SIG-M5 treated with dmso at 0.1 percent for 504 hours (cell line): ENCODE measurements around the gene SIVA1.
A peak's percentile ranks its signal among the peaks of the same experiment; 100 is the strongest.

Experiments used
- DNase-seq: peaks from one replicate; lab custom pipeline; 2025; ENCODE audit not compliant: unreplicated experiment; lab: John Stamatoyannopoulos, UW

The SIVA1 gene, protein sequence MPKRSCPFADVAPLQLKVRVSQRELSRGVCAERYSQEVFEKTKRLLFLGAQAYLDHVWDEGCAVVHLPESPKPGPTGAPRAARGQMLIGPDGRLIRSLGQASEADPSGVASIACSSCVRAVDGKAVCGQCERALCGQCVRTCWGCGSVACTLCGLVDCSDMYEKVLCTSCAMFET

DNA sequence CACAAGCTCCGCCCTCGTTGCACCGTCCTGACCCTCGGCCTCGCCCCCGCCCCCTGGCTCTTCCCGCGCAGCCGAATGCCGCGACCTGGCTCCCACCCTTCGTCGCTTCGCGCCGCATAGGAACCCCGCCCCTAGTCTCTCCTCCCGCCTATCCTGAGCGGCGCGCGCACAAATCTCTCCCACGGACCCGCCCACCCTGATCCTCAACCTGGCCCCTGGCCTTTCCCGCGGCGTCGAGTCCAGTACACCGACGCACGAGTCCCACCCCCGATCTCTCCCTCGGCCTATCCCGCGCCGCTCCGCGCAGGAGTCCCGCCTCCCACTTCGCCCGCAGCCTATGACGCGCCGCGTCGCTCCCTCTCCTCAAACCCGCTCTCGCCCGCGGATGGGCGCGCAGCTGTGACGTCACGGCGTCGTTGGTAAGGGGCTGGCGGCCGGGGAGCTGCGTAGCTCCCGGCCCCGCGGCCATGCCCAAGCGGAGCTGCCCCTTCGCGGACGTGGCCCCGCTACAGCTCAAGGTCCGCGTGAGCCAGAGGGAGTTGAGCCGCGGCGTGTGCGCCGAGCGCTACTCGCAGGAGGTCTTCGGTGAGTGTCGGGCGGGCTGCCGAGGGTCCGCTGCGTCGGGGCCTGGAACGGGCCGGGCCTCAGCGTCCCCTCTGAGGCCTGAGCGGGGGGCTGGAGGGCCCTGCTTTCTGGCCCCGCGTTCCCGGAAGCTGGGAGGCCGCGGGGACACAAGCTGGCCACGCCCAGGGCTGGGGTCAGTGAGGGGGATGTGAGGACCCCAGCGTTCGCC lies at the start of gene SIVA1:
Gene SIVA1, plus strand, starts transcription at position 413 of the 793 bp plus-strand sequence. Its CDS starts 55 bp downstream, at position 468.
- DNase-seq: peak; percentile 100

DNA sequence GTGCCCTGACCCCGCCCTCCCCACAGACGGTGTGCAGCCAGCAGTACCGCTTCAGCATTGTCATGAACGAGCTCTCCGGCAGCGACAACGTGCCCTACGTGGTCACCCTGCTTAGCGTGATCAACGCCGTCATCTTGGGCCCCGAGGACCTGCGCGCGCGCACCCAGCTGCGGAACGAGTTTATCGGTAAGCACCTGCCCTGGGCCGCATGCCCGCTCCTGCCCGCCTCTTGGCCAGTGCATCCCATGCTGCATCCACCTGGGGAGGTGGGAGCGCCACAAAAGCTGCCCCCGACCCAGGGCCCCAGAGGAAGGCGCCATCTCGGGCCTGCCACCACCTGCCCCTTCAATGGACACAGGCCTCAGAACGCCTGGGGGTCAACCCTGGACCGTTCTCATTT lies 49.7 kb upstream of the SIVA1 start:
- no peak for DNase-seq

DNA sequence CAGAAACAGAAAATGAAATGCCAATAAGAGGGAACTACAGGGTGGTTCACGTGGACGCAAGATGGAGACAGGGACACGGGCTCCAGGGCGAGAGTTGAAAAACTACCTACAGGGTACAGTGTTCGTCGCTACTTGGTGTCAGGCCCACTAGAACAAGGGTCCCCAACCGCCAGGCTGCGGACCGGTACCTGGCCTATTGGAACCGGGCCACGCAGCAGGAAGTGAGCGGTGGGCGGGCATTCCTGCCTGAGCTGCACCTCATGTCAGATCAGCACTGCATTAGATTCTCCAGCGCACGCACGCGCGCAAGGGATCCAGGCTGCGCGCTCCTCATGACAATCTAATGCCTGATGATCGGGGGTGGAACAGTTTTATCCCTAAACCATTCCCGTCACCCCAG lies 48.7 kb upstream of the SIVA1 start:
- no peak for DNase-seq

DNA sequence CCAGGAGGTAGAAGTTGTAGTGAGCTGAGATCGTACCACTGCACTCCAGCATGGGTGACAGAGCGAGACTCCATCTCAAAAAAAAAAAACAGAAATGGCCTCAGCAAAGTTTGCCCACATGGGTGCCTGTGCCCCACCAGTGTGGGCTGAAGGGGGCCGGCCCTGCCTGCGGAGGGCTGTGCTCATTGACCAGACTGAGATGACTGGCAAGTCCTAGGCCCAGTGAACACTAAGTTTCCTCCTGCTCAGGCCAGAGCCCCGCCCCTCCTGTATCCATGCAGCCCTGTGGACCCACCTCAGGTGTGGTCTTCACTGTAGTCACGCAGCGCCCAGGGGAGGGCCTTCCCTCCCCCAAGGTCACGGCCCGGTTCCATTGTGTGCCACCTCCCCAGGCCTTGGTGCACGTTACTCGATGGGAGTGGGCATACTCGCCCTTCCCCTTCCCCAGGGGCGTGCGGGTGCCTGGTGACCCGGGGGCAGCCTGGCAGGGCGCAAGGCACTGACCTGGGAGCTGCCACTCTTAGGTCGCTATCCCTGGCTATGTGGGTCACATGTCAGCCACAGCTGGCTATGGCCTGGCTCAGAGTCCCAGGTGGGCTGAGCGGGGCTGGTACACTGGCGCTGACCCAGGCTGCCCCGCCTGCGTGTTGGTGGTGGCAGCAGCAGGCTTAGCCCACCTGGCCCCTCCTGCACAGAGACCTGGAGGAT lies 47.5 kb upstream of the SIVA1 start:
- no peak for DNase-seq

DNA sequence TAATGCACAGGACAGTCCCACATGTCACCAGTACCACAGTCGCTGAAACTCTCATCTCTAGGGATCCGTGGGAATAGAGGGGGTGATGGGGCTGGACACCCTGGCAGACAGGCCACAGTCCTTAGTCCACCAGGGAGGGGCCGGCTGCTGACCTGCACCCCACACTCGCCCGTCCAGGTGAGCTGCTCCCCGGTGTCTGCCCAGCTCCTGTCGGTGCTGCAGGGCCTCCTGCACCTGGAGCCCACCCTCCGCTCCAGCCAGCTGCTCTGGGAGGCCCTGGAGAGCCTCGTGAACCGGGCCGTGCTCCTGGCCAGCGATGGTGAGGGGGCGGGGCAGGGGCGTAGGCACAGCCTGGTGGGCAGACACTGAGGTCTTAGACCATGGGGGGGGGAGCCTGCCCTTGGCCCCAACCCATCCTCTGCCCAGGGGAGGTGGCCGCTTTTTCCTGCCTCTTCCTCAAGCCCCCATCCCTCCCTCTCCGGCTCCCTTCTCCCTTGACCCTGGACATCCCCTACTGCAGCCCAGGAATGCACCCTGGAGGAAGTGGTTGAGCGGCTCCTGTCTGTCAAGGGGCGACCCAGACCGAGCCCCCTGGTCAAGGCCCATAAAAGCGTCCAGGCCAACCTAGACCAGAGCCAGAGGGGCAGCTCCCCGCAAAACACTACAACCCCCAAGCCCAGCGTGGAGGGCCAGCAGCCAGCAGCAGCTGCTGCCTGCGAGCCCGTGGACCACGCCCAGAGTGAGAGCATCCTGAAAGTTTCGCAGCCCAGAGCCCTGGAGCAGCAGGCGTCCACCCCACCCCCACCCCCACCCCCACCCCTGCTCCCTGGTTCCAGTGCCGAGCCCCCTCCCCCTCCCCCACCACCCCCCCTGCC lies 46.0 kb upstream of the SIVA1 start:
- no peak for DNase-seq

DNA sequence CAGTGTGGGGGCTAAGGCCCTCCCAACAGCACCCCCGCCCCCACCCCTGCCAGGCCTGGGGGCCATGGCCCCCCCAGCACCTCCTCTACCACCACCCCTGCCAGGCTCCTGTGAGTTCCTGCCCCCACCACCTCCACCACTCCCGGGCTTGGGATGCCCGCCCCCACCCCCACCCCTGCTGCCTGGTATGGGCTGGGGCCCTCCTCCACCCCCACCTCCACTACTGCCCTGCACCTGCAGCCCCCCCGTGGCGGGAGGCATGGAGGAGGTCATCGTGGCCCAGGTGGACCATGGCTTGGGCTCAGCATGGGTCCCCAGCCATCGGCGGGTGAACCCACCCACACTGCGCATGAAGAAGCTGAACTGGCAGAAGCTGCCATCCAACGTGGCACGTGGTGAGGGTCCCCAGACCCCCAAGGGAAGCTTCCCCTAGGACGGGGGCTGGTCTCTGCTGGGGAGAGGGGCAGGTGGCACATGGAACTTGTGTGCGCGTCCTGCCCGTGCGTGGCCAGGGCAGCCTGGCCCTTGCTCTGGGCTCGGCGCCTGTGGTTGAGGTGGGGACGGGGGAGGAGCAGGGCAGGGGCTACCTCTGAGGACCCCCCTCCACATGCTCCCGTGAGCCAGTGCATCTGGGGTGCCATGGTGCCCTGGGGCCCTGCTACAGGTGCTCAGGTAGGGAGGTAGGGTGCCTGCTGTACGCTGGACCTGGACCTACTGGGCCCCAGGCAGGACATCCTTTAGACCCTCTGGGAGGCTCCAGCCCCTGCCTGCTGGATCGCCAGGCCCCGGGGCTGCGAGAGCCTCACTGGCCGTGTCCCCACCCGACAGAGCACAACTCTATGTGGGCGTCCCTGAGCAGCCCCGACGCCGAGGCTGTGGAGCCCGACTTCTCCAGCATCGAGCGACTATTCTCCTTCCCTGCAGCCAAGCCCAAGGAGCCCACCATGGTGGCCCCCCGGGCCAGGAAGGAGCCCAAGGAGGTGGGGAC lies 45.0 kb upstream of the SIVA1 start:
- DNase-seq: no peak

DNA sequence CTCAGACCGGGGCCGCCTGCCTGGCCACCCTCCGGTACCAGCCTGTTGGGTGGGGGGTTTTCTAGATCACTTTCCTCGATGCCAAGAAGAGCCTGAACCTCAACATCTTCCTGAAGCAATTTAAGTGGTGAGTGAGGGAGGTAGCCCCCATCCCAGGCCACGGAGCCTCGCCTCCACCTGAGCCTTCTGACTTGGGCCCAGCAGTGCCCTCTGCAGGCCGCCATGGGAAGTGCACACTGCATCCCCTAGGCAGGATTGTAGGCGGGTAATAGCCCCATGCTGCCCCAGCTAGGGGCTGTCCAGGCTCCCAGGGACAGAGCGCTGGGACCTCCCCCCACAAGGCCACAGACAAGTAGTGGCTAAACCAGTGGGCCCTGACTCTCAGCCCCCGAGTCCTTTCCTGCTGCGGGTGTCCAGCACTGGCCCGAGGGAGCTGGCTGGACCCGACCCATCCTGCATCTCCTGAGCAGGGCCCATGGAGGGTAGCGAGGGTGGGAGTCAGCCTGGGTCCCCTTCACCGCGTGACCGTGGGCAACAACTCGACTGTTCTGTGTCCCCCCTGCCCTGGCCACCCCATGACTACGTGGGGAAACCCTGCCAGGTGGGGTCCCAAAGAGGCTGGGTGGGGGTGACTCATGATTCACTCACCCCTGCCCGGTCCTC lies 44.2 kb upstream of the SIVA1 start:
- peak; percentile 19 for DNase-seq

DNA sequence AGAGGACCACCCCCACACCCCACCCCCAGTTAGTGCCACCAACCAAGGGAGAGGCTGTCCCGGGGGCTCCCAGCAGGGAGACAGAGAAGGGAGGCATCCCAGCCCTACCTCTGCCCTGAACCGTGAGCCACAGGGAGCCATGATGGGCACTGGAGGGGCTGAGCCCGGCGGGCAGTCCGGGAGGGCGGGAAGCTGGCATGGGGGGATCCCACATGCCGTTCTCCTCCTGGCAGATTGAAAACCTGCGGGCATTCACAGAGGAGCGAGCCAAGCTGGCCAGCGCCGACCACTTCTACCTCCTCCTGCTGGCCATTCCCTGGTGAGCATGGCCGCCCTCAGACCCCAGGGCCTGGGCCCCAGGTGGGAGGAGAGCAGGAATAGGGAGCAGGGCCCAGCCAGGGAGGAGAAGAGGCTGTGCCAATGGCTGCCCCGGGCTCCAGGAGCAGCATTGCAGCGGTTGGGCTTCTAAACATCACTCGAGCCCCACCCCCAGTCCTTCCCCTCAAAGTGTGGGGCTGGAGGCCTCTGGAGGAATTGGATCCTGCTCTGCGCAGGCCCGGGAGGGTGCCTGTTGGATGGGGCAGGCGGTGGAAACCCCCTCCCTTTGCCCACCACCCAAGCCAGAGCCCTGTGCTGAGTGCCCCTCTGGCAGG lies 43.4 kb upstream of the SIVA1 start:
- no peak for DNase-seq

DNA sequence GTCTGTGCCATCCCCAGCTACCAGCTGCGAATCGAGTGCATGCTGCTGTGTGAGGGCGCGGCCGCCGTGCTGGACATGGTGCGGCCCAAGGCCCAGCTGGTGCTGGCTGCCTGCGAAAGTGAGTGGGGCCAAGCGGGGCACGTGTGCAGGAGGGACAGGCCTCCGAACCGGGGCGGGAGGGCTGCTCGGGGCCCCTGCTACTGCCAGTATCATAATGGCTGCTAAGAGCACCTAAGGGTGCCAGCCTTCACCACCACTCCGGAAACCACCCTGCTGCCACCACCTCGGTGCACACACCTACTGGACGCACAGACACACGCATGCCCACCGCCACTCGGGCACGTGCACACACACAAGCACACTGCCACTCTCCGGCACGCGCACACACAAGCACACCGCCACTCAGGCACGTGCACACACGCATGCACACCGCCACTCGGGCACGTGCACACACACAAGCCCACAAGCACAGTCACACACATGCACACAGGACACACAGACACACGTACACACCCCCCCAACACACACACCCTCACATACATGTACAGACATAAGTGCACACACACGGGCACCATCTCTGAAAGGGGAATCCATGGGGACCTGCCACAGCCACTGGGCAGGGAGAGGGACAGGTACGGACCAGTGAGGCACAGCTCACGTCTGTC lies 42.7 kb upstream of the SIVA1 start:
- no peak for DNase-seq

DNA sequence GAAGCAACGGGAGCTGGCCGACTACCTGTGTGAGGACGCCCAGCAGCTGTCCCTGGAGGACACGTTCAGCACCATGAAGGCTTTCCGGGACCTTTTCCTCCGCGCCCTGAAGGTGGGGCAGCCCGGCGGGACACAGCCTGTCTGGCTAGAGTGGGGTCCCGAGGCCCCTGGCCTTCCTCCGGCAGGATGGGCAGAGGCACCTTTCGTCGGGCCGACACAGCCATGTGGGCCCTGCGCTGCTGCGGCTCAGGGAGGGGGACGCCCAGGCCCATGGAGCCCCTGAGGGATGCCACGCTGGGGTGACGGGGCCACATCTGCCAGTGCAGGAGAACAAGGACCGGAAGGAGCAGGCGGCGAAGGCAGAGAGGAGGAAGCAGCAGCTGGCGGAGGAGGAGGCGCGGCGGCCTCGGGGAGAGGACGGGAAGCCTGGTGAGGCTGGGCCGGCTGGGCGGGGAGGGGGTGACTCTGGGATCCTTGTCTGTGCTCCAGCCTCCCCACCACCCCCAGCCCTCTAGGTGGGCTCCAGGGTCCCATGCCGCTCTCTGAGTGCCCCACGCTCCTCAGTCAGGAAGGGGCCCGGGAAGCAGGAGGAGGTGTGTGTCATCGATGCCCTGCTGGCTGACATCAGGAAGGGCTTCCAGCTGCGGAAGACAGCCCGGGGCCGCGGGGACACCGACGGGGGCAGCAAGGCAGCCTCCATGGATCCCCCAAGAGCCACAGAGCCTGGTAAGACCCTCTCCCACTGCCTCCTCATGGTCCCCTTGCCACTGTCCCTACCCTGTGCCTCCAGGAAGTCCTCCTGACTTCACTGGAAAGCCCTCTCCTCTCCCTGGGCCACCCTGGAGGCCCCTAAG lies 39.8 kb upstream of the SIVA1 start:
- DNase-seq: no peak

DNA sequence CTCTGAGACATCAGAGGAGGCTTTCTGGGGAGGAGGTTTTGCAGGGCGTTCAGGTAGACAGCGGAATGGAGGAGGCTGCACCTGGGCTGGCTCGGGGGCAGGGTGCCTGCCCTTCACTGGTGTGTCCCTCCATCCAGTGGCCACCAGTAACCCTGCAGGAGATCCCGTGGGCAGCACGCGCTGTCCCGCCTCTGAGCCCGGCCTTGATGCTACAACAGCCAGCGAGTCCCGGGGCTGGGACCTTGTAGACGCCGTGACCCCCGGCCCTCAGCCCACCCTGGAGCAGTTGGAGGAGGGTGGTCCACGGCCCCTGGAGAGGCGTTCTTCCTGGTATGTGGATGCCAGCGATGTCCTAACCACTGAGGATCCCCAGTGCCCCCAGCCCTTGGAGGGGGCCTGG lies 38.9 kb upstream of the SIVA1 start:
- no peak for DNase-seq

DNA sequence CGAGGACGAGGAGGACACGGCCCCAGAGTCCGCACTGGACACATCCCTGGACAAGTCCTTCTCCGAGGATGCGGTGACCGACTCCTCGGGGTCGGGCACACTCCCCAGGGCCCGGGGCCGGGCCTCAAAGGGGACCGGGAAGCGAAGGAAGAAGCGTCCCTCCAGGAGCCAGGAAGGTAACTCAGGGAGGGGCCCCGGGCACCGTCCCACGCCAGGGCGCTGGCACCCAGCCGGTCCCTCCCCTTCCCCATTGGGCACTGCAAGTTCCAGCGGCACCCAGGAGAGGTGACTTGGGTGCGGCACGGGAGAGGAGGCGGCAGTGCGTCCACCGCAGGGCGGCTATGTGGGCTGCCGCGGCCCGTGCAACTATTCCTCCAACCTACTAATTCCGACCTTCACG lies 38.3 kb upstream of the SIVA1 start:
- no peak for DNase-seq

DNA sequence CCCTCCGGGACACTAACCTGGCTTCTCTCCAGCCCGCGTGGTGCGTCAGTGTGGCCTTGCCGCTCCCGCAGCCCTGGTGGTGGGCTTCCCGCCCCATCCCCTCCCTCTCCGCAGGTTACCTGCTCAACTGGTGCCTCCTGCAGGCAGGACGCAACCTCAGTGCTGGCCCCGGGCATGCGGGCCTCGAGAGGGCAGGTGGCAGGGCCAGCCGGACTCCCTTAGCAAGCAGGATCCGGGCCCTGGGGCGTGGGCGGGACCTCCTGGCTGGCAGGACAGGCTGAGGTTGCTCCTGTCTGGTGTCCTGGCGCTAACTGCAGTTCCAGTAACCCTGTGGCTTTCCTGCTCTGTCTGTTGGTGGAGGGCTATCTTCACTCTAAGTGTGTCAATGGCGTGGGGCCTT lies 37.5 kb upstream of the SIVA1 start:
- DNase-seq: no peak

DNA sequence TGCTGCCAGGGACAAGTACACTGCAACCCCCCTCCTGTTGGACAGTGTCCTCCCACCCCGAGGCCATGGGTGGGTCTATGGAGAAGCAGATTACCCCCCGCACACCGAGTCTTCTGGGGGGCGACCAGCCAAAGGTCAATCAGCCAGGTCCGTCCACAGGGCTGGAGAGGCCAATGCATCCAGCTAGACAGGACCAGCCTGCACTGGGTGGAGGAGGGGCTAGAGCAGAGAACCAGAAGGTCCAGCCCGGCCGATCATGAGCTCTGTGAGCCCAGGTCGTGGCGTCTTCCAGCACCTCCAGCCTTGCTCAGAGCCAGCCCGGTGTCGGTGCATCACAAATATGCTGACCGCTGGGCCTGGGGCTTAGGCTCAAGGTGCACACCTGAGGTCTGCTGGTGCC lies 37.1 kb upstream of the SIVA1 start:
- DNase-seq: no peak

DNA sequence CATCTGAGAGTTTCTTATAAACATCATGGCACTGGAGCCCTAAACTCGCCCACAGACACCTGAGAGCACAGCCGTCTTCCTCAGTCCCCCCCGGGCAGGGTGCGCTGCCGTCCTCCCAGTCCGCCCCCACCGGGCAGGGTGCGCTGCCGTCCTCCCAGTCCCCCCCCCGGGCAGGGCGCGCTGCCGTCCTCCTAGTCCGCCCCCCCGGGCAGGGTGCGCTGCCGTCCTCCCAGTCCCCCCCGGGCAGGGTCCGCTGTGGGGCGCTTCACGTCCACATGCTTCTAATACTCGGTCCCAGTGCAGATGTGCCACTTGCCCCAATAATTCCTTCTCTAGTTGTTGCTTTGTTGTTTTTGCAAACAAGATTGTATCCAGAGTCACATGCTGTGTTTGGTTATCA lies 35.8 kb upstream of the SIVA1 start:
- DNase-seq: no peak

DNA sequence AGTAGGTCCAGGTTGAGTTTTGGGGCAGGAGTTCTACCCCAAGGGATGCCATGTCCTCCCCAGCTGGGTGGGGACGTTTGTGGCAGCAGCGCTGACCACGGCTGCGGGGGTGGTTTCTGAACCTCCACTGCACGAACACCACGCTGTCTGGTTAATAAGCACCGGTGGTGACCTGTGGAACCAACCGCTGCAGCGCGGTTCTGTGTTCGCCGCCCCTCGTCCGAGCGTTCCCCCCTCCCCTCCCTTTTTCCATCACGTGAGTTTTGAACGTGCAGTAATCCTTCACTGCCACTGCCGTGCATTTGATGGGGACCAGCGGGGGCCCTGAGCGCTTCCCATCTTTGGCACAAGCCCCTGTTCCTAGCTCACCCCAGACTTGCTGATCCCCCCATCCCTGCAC lies 35.3 kb upstream of the SIVA1 start:
- no peak for DNase-seq

DNA sequence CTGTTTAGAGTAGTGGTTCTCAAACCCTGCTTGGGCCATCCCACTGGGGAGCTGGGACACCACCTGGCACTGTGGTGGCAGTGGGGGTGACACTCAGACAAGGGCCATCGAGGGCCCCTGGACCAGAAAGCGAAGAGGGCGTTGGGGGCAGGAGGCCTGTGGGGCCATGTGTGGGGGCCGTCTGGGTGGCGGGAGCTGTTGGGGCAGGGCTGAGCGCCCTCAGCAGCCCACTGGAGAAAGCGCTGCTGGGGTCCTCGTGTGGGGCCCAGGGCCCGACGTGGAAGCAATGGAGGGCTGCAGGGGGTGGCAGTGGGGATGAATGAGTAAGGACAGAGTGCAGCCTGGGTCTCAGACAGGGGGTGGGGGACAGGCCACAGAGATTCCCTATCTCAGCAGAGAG lies 34.8 kb upstream of the SIVA1 start:
- DNase-seq: no peak

DNA sequence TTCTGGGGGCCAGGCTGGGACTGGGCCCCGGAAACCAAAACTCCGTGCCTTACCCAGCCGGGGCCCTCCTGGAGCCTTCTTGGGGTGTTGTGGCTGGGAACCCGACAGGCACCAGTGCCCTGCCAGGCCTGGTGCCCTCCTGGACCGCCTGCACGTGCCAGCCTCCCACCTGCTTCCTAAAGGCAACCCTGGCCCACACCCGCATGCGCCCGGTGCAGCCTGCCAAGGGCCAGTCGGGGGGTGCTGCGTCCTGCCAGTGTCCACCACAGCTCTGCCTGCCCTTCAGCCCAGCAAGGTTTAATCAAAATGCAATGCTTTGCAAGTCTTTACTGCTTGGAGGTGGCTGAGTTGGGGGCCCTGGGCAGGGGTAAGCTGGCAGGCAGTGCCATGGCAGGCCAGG lies 34.1 kb upstream of the SIVA1 start:
- no peak for DNase-seq
